Fibroblast of skin of scalp (primary cell): Measurements from ENCODE around the gene PLAC8. TPM values are rescaled to one million over a fixed set of nuclear protein-coding genes. Genes with fewer than 3 reads are reported as not detected.
"Not testable (repeated sequence)": the region's sequence is repeated elsewhere in the genome, so short reads cannot be mapped to it uniquely, and the experiment has no call there.

Source experiments
- DNase-seq: peaks from one replicate; pipeline ENCODE4 v3.0.0-alpha.2; 2013
- polyA plus RNA-seq, 2 experiments: library from polyadenylated mRNA; unstranded; fragments of 120-200 nt; gene quantifications; one replicate each; pipeline ENCODE4 v1.2.1, GENCODE V29; 2013; ENCODE audit not compliant: insufficient read length in 2 of 2

The PLAC8 gene
- 0.64 TPM for polyA plus RNA-seq (2013, experiment 1 of 2; ENCODE audit: insufficient read length)
- 0.55 TPM for polyA plus RNA-seq (2013, experiment 2 of 2; ENCODE audit: insufficient read length)

GRCh38 chr4:83114576-83114975, at the start of gene PLAC8:
TSS of gene PLAC8 (minus strand) at chr4:83114729. CDS start at chr4:83107921, 6,808 bp downstream.
- no peak for DNase-seq

GRCh38 chr4:83153417-83153816, 38.9 kb upstream of the PLAC8 start:
- no peak for DNase-seq

- DNase-seq, result no peak
These were observed 38.2 kb upstream of the PLAC8 start for GRCh38 chr4:83152746-83153145.

- no peak for DNase-seq
These were observed 37.1 kb upstream of the PLAC8 start for GRCh38 chr4:83151651-83152050.

- no peak for DNase-seq
These were observed 36.3 kb upstream of the PLAC8 start for GRCh38 chr4:83150653-83151330.

- DNase-seq, result no peak
These were observed 35.5 kb upstream of the PLAC8 start for GRCh38 chr4:83149865-83150652.

GRCh38 chr4:83146841-83147240, 32.3 kb upstream of the PLAC8 start:
- DNase-seq, result no peak

GRCh38 chr4:83145776-83146175, 31.2 kb upstream of the PLAC8 start:
- DNase-seq, result not testable (repeated sequence)

GRCh38 chr4:83139514-83140156, 25.1 kb upstream of the PLAC8 start:
- no peak for DNase-seq

- no peak for DNase-seq
These were observed 24.4 kb upstream of the PLAC8 start for GRCh38 chr4:83138946-83139345.

- no peak for DNase-seq
These were observed 17.5 kb upstream of the PLAC8 start for GRCh38 chr4:83132065-83132464.

- DNase-seq, result no peak
These were observed 14.7 kb upstream of the PLAC8 start for GRCh38 chr4:83129264-83129663.

GRCh38 chr4:83128240-83128929, 13.9 kb upstream of the PLAC8 start:
- peak; percentile 66 for DNase-seq

- no peak for DNase-seq
These were observed 11.2 kb upstream of the PLAC8 start for GRCh38 chr4:83125738-83126141.

- no peak for DNase-seq
These were observed 9.7 kb upstream of the PLAC8 start for GRCh38 chr4:83124111-83124780.

- no peak for DNase-seq
These were observed 6.7 kb upstream of the PLAC8 start for GRCh38 chr4:83121246-83121645.

- no peak for DNase-seq
These were observed 4.3 kb upstream of the PLAC8 start for GRCh38 chr4:83118869-83119268.

GRCh38 chr4:83115656-83116285, 1.2 kb upstream of the PLAC8 start:
- no peak for DNase-seq

GRCh38 chr4:83115000-83115399, 471 bp upstream of the PLAC8 start:
- DNase-seq, result peak; percentile 31

GRCh38 chr4:83113429-83113786, 1.1 kb downstream of the PLAC8 start:
- DNase-seq, result no peak

GRCh38 chr4:83112678-83113428, 1.7 kb downstream of the PLAC8 start:
- peak; percentile 16 for DNase-seq
